ENCODE results near the gene PPP2R5B. TPM values are rescaled to one million over a fixed set of nuclear protein-coding genes. Genes with fewer than 3 reads are reported as not detected.

Gene PPP2R5B
- total and polyA plus RNA-seq, 9 donors, result 8.0 to 16.2 (median 12.2) TPM

- intact Hi-C loops (cut with DNase I), result no loop called here
- TF ChIP-seq POLR2A (IDR thresholded peaks at IDR 0.05) (no peak), EP300 (IDR thresholded peaks at IDR 0.05) (no peak), CTCF (IDR thresholded peaks at IDR 0.05) (no peak)
These were observed 23.7 kb upstream of the PPP2R5B start for GRCh38 chr11:64900774-64901173.

GRCh38 chr11:64902102-64902900 lies 22.2 kb upstream of the PPP2R5B start:
- no peaks in the 10 kb centered on the region for H3K36me3 ChIP-seq

More at GRCh38 chr11:64900774-64901173, 23.7 kb upstream of the PPP2R5B start:
- no peaks in the 10 kb centered on the region for H3K27me3 ChIP-seq
- H3K4me3 ChIP-seq, result no peak overlapping the region
- no peaks in the 10 kb centered on the region for H3K9me3 ChIP-seq
- H3K27ac ChIP-seq, result no peak overlapping the region
- no peaks in the 10 kb centered on the region for H3K36me3 ChIP-seq
- no peak for DNase-seq
- H3K4me1 ChIP-seq (ENCODE audit: insufficient read depth), result no peaks in the 10 kb centered on the region
- WGBS, 3 donors, result 90 to 92% (median 92%) methylated on average over 17 of the region's 17 CpGs

GRCh38 chr11:64903291-64903833 lies 21.1 kb upstream of the PPP2R5B start:
- Histone ChIP-seq H3K27me3 (no peaks in the 10 kb centered on the region), H3K27ac (no peak overlapping the region), H3K4me3 (no peak overlapping the region), H3K4me1 (ENCODE audit: insufficient read depth) (no peaks in the 10 kb centered on the region), H3K9me3 (no peaks in the 10 kb centered on the region), H3K36me3 (no peaks in the 10 kb centered on the region)
- DNase-seq, result peak in 1 of 5 donors; percentile 19
- intact Hi-C loops (cut with DNase I), result no loop called here
- 90 to 94% (median 92%) methylated on average over 23 of the region's 23 CpGs for whole genome bisulfite sequencing, 3 donors
- TF ChIP-seq CTCF (IDR thresholded peaks at IDR 0.05), result no peak
- no peak for TF ChIP-seq POLR2A (IDR thresholded peaks at IDR 0.05)
- no peak for TF ChIP-seq EP300 (IDR thresholded peaks at IDR 0.05)

More at GRCh38 chr11:64902102-64902900, 22.2 kb upstream of the PPP2R5B start:
- TF ChIP-seq EP300 (IDR thresholded peaks at IDR 0.05) (no peak), POLR2A (IDR thresholded peaks at IDR 0.05) (no peak)
- intact Hi-C loops (cut with DNase I), result no loop called here
- Histone ChIP-seq H3K27ac (no peak overlapping the region), H3K4me3 (no peak overlapping the region), H3K4me1 (ENCODE audit: insufficient read depth) (no peaks in the 10 kb centered on the region), H3K9me3 (no peaks in the 10 kb centered on the region), H3K27me3 (no peaks in the 10 kb centered on the region)
- DNase-seq, result peak in 1 of 5 donors; percentile 35
- 83 to 88% (median 87%) methylated on average over 30 of the region's 30 CpGs for WGBS, 3 donors

- no peaks in the 10 kb centered on the region for H3K36me3 ChIP-seq
- no peaks in the 10 kb centered on the region for H3K9me3 ChIP-seq
- H3K4me1 ChIP-seq (ENCODE audit: insufficient read depth), result no peaks in the 10 kb centered on the region
- WGBS, 3 donors, result 91 to 94% (median 91%) methylated on average over 24 to 25 of the region's 25 CpGs
- no peak overlapping the region for H3K27ac ChIP-seq
- no peak for DNase-seq
- TF ChIP-seq CTCF (IDR thresholded peaks at IDR 0.05) (no peak), POLR2A (IDR thresholded peaks at IDR 0.05) (no peak), EP300 (IDR thresholded peaks at IDR 0.05) (no peak)
- no peak overlapping the region for H3K4me3 ChIP-seq
- intact Hi-C loops (cut with DNase I), result no loop called here
- no peaks in the 10 kb centered on the region for H3K27me3 ChIP-seq
These were observed 18.8 kb upstream of the PPP2R5B start for GRCh38 chr11:64905516-64906313.

Measured in ovary (tissue), 9 donors.